ENCODE measurements around the gene FSIP1. TPM values are rescaled to one million over a fixed set of nuclear protein-coding genes. Genes with fewer than 3 reads are reported as not detected.

Gene FSIP1
- total and polyA plus RNA-seq, 9 of the 15 experiments (the other 6 are each of a cell fraction or from before 2014, with no cell fraction given) = 0.07 to 0.51 (median 0.29) TPM

DNA sequence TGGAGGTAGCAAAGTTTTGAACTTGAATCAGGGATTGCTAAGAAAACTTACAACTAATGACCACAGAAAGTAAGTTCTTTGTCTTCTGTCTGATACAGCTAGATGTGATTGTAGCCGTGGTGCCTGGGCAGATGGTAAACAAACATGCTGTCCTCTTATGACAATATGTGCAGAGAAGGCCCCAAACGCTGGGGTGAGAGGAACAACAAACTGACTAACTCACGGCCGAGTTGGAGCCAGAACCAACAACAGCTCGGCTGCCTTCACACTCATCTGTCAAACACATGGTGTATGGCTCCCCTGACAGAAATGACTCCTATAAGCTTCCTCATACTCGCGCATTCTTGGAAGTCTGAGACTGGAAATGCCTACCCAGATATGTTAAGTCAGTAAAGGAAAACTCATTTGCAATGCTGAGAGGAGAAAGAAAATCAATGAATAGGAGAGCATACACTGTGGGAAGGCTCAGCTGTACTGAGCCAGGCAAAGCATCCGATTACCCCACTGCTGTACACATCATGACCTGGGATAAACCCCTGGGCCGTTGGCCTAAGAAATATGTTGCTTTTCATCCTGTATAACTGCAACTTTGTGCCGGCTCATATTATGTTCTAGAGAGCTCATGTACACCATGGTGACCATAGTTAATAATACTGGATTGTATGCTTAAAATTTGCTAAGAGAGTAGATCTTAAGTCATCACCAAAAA, 196.1 kb downstream of the FSIP1 start (continued):
- TF ChIP-seq CBX2 (IDR thresholded peaks at IDR 0.05; ENCODE audit: insufficient read depth, low read length, poor library complexity, severe bottlenecking) = no peak
- TF ChIP-seq MEIS2 (IDR thresholded peaks at IDR 0.05; ENCODE audit: partially characterized antibody) = no peak
- TF ChIP-seq, protein P1, sequence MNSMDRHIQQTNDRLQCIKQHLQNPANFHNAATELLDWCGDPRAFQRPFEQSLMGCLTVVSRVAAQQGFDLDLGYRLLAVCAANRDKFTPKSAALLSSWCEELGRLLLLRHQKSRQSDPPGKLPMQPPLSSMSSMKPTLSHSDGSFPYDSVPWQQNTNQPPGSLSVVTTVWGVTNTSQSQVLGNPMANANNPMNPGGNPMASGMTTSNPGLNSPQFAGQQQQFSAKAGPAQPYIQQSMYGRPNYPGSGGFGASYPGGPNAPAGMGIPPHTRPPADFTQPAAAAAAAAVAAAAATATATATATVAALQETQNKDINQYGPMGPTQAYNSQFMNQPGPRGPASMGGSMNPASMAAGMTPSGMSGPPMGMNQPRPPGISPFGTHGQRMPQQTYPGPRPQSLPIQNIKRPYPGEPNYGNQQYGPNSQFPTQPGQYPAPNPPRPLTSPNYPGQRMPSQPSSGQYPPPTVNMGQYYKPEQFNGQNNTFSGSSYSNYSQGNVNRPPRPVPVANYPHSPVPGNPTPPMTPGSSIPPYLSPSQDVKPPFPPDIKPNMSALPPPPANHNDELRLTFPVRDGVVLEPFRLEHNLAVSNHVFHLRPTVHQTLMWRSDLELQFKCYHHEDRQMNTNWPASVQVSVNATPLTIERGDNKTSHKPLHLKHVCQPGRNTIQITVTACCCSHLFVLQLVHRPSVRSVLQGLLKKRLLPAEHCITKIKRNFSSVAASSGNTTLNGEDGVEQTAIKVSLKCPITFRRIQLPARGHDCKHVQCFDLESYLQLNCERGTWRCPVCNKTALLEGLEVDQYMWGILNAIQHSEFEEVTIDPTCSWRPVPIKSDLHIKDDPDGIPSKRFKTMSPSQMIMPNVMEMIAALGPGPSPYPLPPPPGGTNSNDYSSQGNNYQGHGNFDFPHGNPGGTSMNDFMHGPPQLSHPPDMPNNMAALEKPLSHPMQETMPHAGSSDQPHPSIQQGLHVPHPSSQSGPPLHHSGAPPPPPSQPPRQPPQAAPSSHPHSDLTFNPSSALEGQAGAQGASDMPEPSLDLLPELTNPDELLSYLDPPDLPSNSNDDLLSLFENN (IDR thresholded peaks at IDR 0.05; ENCODE audit: low read depth in 2 of 2, low read length in 2 of 2) = no peak
- no peak for TF ChIP-seq ATF7 (IDR thresholded peaks at IDR 0.05)
- no peak for TF ChIP-seq SIN3A (IDR thresholded peaks at IDR 0.05; ENCODE audit: borderline replicate concordance in 2 of 2, control insufficient read depth in 1 of 2, low read depth in 2 of 2, low read length in 2 of 2)
- TF ChIP-seq, protein P2, sequence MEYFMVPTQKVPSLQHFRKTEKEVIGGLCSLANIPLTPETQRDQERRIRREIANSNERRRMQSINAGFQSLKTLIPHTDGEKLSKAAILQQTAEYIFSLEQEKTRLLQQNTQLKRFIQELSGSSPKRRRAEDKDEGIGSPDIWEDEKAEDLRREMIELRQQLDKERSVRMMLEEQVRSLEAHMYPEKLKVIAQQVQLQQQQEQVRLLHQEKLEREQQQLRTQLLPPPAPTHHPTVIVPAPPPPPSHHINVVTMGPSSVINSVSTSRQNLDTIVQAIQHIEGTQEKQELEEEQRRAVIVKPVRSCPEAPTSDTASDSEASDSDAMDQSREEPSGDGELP (CRISPR knock-in tag; IDR thresholded peaks at IDR 0.05; ENCODE audit: borderline replicate concordance) = no peak
- no peak for TF ChIP-seq ZEB2 (IDR thresholded peaks at IDR 0.05)
- TF ChIP-seq E2F3 (CRISPR knock-in tag; IDR thresholded peaks at IDR 0.05) = no peak

All from K562 (cell line).